IPS-20b (cell line): ENCODE data around the gene VPS11.

Experiments used
- H3K27ac ChIP-seq: one replicate; pipeline ENCODE4 v1.5.1; 2013; ENCODE audit warnings: low read length
- H3K27me3 ChIP-seq: 2 replicates; pipeline ENCODE4 v1.6.1; 2013; ENCODE audit warnings: mild to moderate bottlenecking, low read length, inconsistent platforms; ENCODE audit not compliant: insufficient read depth
- H3K36me3 ChIP-seq: 2 replicates; pipeline ENCODE4 v1.6.1; 2013; ENCODE audit warnings: low read depth, mild to moderate bottlenecking, inconsistent platforms, low read length, moderate library complexity; ENCODE audit not compliant: insufficient read depth
- H3K4me1 ChIP-seq: 2 replicates; pipeline ENCODE4 v1.6.1; 2013; ENCODE audit warnings: mild to moderate bottlenecking, control low read depth, inconsistent platforms, low read length, moderate library complexity; ENCODE audit not compliant: insufficient read depth
- H3K4me3 ChIP-seq: 2 replicates; pipeline ENCODE4 v1.5.1; 2013; ENCODE audit warnings: mild to moderate bottlenecking, low read length, inconsistent platforms
- H3K9ac ChIP-seq: 2 replicates; pipeline ENCODE4 v1.6.1; 2013; ENCODE audit warnings: low read depth, mild to moderate bottlenecking, inconsistent platforms, low read length, moderate library complexity
- H3K9me3 ChIP-seq: 2 replicates; pipeline ENCODE4 v1.6.1; 2013; ENCODE audit warnings: mild to moderate bottlenecking, low read depth, low read length, inconsistent platforms; ENCODE audit not compliant: insufficient read depth

VPS11 gene

GRCh38 chr11:119041821-119042514, 25.6 kb upstream of the VPS11 start:
- H3K9ac ChIP-seq: no peak overlapping the region
- no peaks in the 10 kb centered on the region; the same call in 1 of the 2 replicates for H3K4me1 ChIP-seq
- H3K4me3 ChIP-seq: no peak overlapping the region
- no peaks in the 10 kb centered on the region for H3K27me3 ChIP-seq
- no peak overlapping the region for H3K27ac ChIP-seq
- peaks cover 27% of the 10 kb centered on the region for H3K36me3 ChIP-seq
- H3K9me3 ChIP-seq: no peaks in the 10 kb centered on the region

- H3K4me3 ChIP-seq: no peak overlapping the region
- H3K27me3 ChIP-seq: no peaks in the 10 kb centered on the region
- H3K4me1 ChIP-seq: no peaks in the 10 kb centered on the region; the same call in 1 of the 2 replicates
- peaks cover 36% of the 10 kb centered on the region for H3K36me3 ChIP-seq
- no peak overlapping the region for H3K9ac ChIP-seq
- H3K9me3 ChIP-seq: no peaks in the 10 kb centered on the region
- no peak overlapping the region for H3K27ac ChIP-seq
Observed at GRCh38 chr11:119042927-119043326, 24.7 kb upstream of the VPS11 start.

DNA sequence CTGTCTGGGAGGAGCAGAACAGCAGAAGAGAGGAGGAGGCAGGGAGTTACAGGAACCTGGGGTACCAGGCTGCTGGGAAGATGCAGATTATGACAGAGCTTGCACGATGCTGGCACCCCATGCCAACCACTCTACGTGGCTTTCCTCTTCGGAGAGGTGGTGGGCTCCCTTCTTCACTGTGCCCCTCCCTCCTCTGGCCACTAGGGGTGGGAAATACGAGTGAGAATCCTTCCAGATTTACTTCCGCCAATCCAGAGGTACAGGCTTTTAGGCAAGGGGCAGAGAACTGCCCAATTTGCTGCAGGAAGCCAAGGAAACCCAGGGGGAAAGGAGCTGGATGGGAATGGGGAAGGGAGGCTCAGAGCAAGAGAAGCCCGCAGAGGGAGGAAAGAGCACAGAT, 22.9 kb upstream of the VPS11 start:
- Histone ChIP-seq H3K9ac (no peak overlapping the region), H3K27me3 (no peaks in the 10 kb centered on the region), H3K27ac (no peak overlapping the region), H3K36me3 (peaks cover 54% of the 10 kb centered on the region), H3K4me1 (no peaks in the 10 kb centered on the region), H3K4me3 (no peak overlapping the region), H3K9me3 (no peaks in the 10 kb centered on the region)

DNA sequence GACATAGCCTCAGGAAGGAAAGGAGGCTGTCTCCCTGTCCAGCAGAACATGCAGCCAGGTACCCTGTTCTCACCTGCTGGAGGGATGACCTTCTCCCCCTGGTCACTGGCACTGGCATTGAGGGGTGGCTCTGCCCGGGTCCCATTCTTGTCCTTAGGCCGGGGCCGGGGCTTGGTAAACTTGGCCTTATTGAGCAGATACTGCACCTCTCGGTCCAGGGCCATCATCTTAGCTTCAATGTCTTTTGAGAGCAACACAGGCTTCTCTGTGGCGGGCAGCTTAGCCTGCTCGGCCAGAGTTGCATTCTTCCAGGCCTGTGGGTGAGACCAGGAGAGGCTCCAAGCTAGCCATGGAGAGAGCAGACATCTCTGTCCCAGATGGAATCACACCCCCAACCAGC, 21.1 kb upstream of the VPS11 start:
- H3K9ac ChIP-seq: no peak overlapping the region
- no peak overlapping the region for H3K4me3 ChIP-seq
- no peaks in the 10 kb centered on the region for H3K4me1 ChIP-seq
- H3K9me3 ChIP-seq: no peaks in the 10 kb centered on the region
- no peak overlapping the region for H3K27ac ChIP-seq
- no peaks in the 10 kb centered on the region for H3K27me3 ChIP-seq
- peaks cover 72% of the 10 kb centered on the region for H3K36me3 ChIP-seq

GRCh38 chr11:119047205-119047604, 20.4 kb upstream of the VPS11 start:
- Histone ChIP-seq H3K4me3 (no peak overlapping the region), H3K36me3 (peaks cover 79% of the 10 kb centered on the region), H3K27ac (no peak overlapping the region)

DNA sequence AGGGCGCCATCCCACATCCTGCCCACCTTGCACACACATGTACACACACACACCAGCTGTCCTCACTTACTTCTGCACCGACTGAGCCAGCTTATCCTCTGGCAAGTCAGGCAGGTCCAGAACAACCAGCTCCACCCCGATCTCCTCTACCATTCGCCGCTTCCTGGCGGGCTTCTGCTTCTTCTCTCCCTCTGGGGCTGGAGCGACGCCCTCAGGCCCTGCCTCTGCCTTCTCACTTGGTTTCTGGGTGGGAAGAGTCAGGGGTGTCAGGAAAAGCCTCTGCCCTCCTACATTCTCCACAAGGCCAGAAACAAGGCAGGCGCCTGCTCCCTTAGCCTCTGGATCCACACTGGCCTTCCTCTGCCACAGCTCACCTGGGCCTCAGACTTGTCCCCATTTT, 19.0 kb upstream of the VPS11 start:
- Histone ChIP-seq H3K36me3 (peaks cover 93% of the 10 kb centered on the region), H3K9ac (no peak overlapping the region)

More at GRCh38 chr11:119047205-119047604, 20.4 kb upstream of the VPS11 start:
- Histone ChIP-seq H3K9ac (no peak overlapping the region), H3K27me3 (no peaks in the 10 kb centered on the region), H3K4me1 (no peaks in the 10 kb centered on the region), H3K9me3 (no peaks in the 10 kb centered on the region)

DNA sequence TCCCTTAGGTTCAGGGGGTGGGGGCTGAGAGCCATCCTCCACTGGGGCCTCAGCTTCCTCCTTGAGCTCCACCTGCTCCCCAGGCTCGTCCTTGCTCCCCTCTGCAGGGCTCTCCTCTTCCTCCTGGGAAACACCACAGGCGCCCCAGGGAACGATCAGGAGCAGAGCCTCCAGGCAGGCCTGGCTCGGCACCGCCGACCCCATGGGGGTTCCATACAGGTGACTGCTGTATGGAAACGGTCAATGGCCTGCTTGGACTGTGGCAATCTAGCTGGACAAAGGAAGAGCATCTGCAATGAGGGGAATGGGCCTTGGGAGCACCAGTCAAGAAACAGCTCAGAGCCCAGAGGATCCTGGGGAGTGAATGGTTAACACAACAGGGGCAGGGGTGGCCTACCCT, 18.5 kb upstream of the VPS11 start:
- no peaks in the 10 kb centered on the region for H3K9me3 ChIP-seq
- H3K4me3 ChIP-seq: no peak overlapping the region
- no peaks in the 10 kb centered on the region for H3K4me1 ChIP-seq
- H3K27ac ChIP-seq: no peak overlapping the region
- no peak overlapping the region for H3K9ac ChIP-seq
- peaks cover 98% of the 10 kb centered on the region for H3K36me3 ChIP-seq
- H3K27me3 ChIP-seq: no peaks in the 10 kb centered on the region

More for the DNA sequence above, 19.0 kb upstream of the VPS11 start:
- Histone ChIP-seq H3K4me1 (no peaks in the 10 kb centered on the region), H3K9me3 (no peaks in the 10 kb centered on the region), H3K27ac (no peak overlapping the region), H3K4me3 (no peak overlapping the region), H3K27me3 (no peaks in the 10 kb centered on the region)

GRCh38 chr11:119051440-119052162, 16.0 kb upstream of the VPS11 start:
- Histone ChIP-seq H3K27ac (no peak overlapping the region), H3K4me1 (peaks cover 4% of the 10 kb centered on the region; the same call in 1 of the 2 replicates), H3K9ac (no peak overlapping the region), H3K4me3 (no peak overlapping the region), H3K27me3 (no peaks in the 10 kb centered on the region), H3K9me3 (no peaks in the 10 kb centered on the region), H3K36me3 (peaks cover 93% of the 10 kb centered on the region)

DNA sequence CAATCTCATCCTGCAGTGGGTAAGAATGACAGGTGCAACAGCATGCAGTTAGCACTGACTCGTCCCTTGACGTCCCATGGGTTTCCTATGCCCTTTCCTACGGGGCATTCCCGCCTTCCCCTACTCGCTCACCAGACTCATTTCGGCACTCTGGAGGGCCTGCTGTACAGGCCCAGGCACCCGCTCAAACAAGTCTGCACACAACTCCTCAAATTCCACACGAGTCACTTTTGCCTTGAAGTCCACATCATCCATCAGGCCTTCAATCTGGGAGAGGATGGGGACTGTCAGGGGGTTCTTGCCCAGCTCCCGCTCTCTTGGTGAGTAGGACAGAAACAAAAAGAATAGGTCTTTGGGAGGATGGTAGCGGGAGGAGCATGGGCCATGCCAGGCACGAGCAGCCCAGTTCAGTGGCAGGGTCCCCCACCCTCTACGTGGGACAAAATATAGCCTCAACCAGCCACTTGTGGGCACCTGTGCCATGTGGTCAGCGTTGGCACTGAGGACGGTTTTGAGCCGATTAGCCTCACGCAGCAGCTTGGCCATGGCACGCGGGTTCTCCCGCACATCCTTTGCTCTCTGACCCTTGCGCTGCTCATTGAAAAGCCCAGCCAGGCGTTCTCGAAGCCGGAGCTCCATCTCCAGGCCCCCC, 15.3 kb upstream of the VPS11 start:
- Histone ChIP-seq H3K9ac (no peak overlapping the region), H3K9me3 (no peaks in the 10 kb centered on the region), H3K4me3 (no peak overlapping the region), H3K36me3 (peaks cover 86% of the 10 kb centered on the region), H3K4me1 (peaks cover 4% of the 10 kb centered on the region; the same call in 1 of the 2 replicates), H3K27me3 (no peaks in the 10 kb centered on the region), H3K27ac (no peak overlapping the region)

- Histone ChIP-seq H3K4me3 (no peak overlapping the region), H3K9me3 (no peaks in the 10 kb centered on the region), H3K36me3 (peaks cover 65% of the 10 kb centered on the region), H3K27me3 (no peaks in the 10 kb centered on the region), H3K9ac (no peak overlapping the region), H3K27ac (no peak overlapping the region), H3K4me1 (peaks cover 4% of the 10 kb centered on the region; the same call in 1 of the 2 replicates)
Observed at GRCh38 chr11:119054418-119054817, 13.2 kb upstream of the VPS11 start.

- H3K36me3 ChIP-seq: peaks cover 50% of the 10 kb centered on the region
Observed at GRCh38 chr11:119055901-119056300, 11.7 kb upstream of the VPS11 start.

More at GRCh38 chr11:119055901-119056300, 11.7 kb upstream of the VPS11 start:
- Histone ChIP-seq H3K9me3 (no peaks in the 10 kb centered on the region), H3K4me3 (peak overlapping the region; percentile 94), H3K4me1 (peaks cover 4% of the 10 kb centered on the region; the same call in 1 of the 2 replicates), H3K9ac (peak overlapping the region; percentile 83; the same call in 1 of the 2 replicates), H3K27me3 (no peaks in the 10 kb centered on the region), H3K27ac (peak overlapping the region; percentile 43)
